Neuronal stem cell (in vitro differentiated cells): ENCODE data around the gene YAF2.

Experiments
- DNase-seq: peaks from one replicate; pipeline ENCODE4 v3.0.0-alpha.2; 2013; ENCODE audit warnings: low spot score
- H2AFZ ChIP-seq: one replicate; pipeline ENCODE4 v1.6.1; 2013; ENCODE audit warnings: mild to moderate bottlenecking, low read length, inconsistent platforms
- H2AK5ac ChIP-seq: 2 replicates; pipeline ENCODE4 v1.6.1; 2013; ENCODE audit warnings: low read depth, mild to moderate bottlenecking, inconsistent platforms, low read length, moderate library complexity, mixed read lengths
- H2BK120ac ChIP-seq: 2 replicates; pipeline ENCODE4 v1.6.1; 2013; ENCODE audit warnings: low read depth, mild to moderate bottlenecking, inconsistent platforms, low read length, moderate library complexity, mixed read lengths
- H2BK12ac ChIP-seq: one replicate; pipeline ENCODE4 v1.6.1; 2013; ENCODE audit warnings: low read length, inconsistent platforms
- H2BK15ac ChIP-seq: 2 replicates; pipeline ENCODE4 v1.6.1; 2013; ENCODE audit warnings: mild to moderate bottlenecking, low read length, inconsistent platforms, mixed read lengths
- H2BK5ac ChIP-seq: one replicate; pipeline ENCODE4 v1.6.1; 2013; ENCODE audit warnings: inconsistent platforms, mild to moderate bottlenecking, low read length, moderate library complexity
- H3K14ac ChIP-seq: one replicate; pipeline ENCODE4 v1.6.1; 2013; ENCODE audit warnings: low read length, inconsistent platforms
- H3K18ac ChIP-seq: 2 replicates; pipeline ENCODE4 v1.6.1; 2013; ENCODE audit warnings: low read length, inconsistent platforms
- H3K23ac ChIP-seq: 2 replicates; pipeline ENCODE4 v1.6.1; 2013; ENCODE audit warnings: low read depth, mild to moderate bottlenecking, mixed read lengths, low read length, inconsistent platforms; ENCODE audit not compliant: poor library complexity
- H3K27ac ChIP-seq: replicated peaks from 3 replicates; pipeline ENCODE4 v1.5.1; 2013; ENCODE audit warnings: low read length, inconsistent platforms
- H3K27me3 ChIP-seq, 3 experiments: 2 replicates each; pipeline ENCODE4 v1.6.1; 2013; ENCODE audit warnings: low read length in 3 of 3, mild to moderate bottlenecking in 2 of 3, inconsistent platforms in 1 of 3, low read depth in 1 of 3, mixed read lengths in 1 of 3, moderate library complexity in 1 of 3; ENCODE audit not compliant: control insufficient read depth in 3 of 3, insufficient read depth in 3 of 3
- H3K36me3 ChIP-seq, 2 donors: replicated peaks in 1 of 2; 2 replicates each; pipeline ENCODE4 v1.6.1; 2013; ENCODE audit warnings: low read length in 2 of 2; ENCODE audit not compliant: control insufficient read depth in 2 of 2, insufficient read depth in 2 of 2
- H3K4ac ChIP-seq: 2 replicates; pipeline ENCODE4 v1.6.1; 2013; ENCODE audit warnings: inconsistent platforms, mild to moderate bottlenecking, low read length, moderate library complexity
- H3K4me1 ChIP-seq, 2 donors: 1 replicate in 1 of 2; 2 replicates in 1 of 2; pipeline ENCODE4 v1.6.1; 2013; ENCODE audit warnings: low read length in 2 of 2, low read depth in 1 of 2; ENCODE audit not compliant: control insufficient read depth in 2 of 2, insufficient read depth in 1 of 2
- H3K4me2 ChIP-seq: one replicate; pipeline ENCODE4 v1.6.1; 2013; ENCODE audit warnings: mild to moderate bottlenecking, low read length, inconsistent platforms; ENCODE audit not compliant: insufficient read depth, poor library complexity, severe bottlenecking
- H3K4me3 ChIP-seq, 2 donors: 2 replicates each; pipeline ENCODE4 v1.5.1; 2013; ENCODE audit warnings: low read length in 2 of 2, mild to moderate bottlenecking in 2 of 2, inconsistent platforms in 1 of 2, moderate library complexity in 1 of 2
- H3K79me1 ChIP-seq: one replicate; pipeline ENCODE4 v1.6.1; 2013; ENCODE audit warnings: low read depth, mild to moderate bottlenecking, inconsistent platforms, low read length, moderate library complexity
- H3K9ac ChIP-seq: one replicate; pipeline ENCODE4 v1.6.1; 2013; ENCODE audit warnings: mild to moderate bottlenecking, low read depth, low read length, inconsistent platforms; ENCODE audit not compliant: poor library complexity
- H3K9me3 ChIP-seq, 2 donors: replicated peaks in 1 of 2; 2 replicates each; pipeline versions ENCODE3 to v1.6.1; 2013; ENCODE audit warnings: low read length in 2 of 2, mild to moderate bottlenecking in 2 of 2, inconsistent platforms in 1 of 2, low read depth in 1 of 2, mixed read lengths in 1 of 2, moderate library complexity in 1 of 2; ENCODE audit not compliant: control insufficient read depth in 2 of 2, insufficient read depth in 1 of 2
- H4K8ac ChIP-seq: one replicate; pipeline ENCODE4 v1.6.1; 2013; ENCODE audit warnings: low read depth, mild to moderate bottlenecking, inconsistent platforms, low read length, moderate library complexity
- H4K91ac ChIP-seq: one replicate; pipeline ENCODE4 v1.6.1; 2013; ENCODE audit warnings: low read length, low read depth, mild to moderate bottlenecking, inconsistent platforms; ENCODE audit not compliant: poor library complexity
- WGBS, 2 donors: extraction: QIAGEN DNeasy Blood & Tissue Kit; methylation state at CpG; one replicate each; pipeline ENCODE4 v1.1.7; 2013; ENCODE audit warnings: missing lambda C conversion rate in 2 of 2, mixed read lengths in 1 of 2; ENCODE audit not compliant: insufficient read length in 2 of 2, insufficient replicate concordance in 1 of 2; ENCODE audit errors: extremely low coverage in 2 of 2; 5-methylcytosine and 5-hydroxymethylcytosine counted together

YAF2 gene

GRCh38 chr12:42222724-42223123 is 15.3 kb downstream of the YAF2 start:
- WGBS, 2 donors: no CpG with 5 or more reads among the region's 1 CpG

GRCh38 chr12:42221726-42222125 is 16.3 kb downstream of the YAF2 start:
- Histone ChIP-seq H2BK5ac (no peak overlapping the region), H2AK5ac (no peak overlapping the region), H3K14ac (no peak overlapping the region), H3K23ac (no peak overlapping the region), H3K9me3 (peaks cover 0 to 15% of the 10 kb centered on the region in 2 donors), H3K4me2 (no peak overlapping the region), H2BK120ac (no peak overlapping the region), H3K36me3 (peaks cover 0 to 6% of the 10 kb centered on the region in 2 donors), H4K8ac (no peak overlapping the region), H3K27ac (no peak overlapping the region), H4K91ac (no peak overlapping the region), H3K18ac (no peak overlapping the region), H3K79me1 (no peaks in the 10 kb centered on the region), H3K4me1 (no peaks in the 10 kb centered on the region), H2AFZ (no peak overlapping the region), H3K9ac (no peak overlapping the region), H2BK12ac (no peak overlapping the region), H3K4ac (no peak overlapping the region), H3K4me3 (no peak overlapping the region), H2BK15ac (no peak overlapping the region), H3K27me3 (no peaks in the 10 kb centered on the region)
- WGBS, 2 donors: no CpG with 5 or more reads among the region's 2 CpGs
- no peak for DNase-seq

More at GRCh38 chr12:42222724-42223123, 15.3 kb downstream of the YAF2 start:
- no peak overlapping the region for H3K14ac ChIP-seq
- no peak overlapping the region for H3K9ac ChIP-seq
- H2BK12ac ChIP-seq: no peak overlapping the region
- H3K4me3 ChIP-seq: no peak overlapping the region
- H3K18ac ChIP-seq: no peak overlapping the region
- peaks cover 0 to 6% of the 10 kb centered on the region in 2 donors for H3K36me3 ChIP-seq
- no peaks in the 10 kb centered on the region for H3K79me1 ChIP-seq
- H4K91ac ChIP-seq: no peak overlapping the region
- H2AK5ac ChIP-seq: no peak overlapping the region
- no peak overlapping the region for H4K8ac ChIP-seq
- no peak overlapping the region for H3K4me2 ChIP-seq
- H3K4ac ChIP-seq: no peak overlapping the region
- H3K9me3 ChIP-seq: peaks cover 0 to 15% of the 10 kb centered on the region in 2 donors
- no peak overlapping the region for H3K23ac ChIP-seq
- H3K27me3 ChIP-seq: no peaks in the 10 kb centered on the region
- no peaks in the 10 kb centered on the region for H3K4me1 ChIP-seq
- H2BK5ac ChIP-seq: no peak overlapping the region
- H2BK120ac ChIP-seq: no peak overlapping the region
- H3K27ac ChIP-seq: no peak overlapping the region
- DNase-seq: no peak
- no peak overlapping the region for H2AFZ ChIP-seq
- no peak overlapping the region for H2BK15ac ChIP-seq

DNA sequence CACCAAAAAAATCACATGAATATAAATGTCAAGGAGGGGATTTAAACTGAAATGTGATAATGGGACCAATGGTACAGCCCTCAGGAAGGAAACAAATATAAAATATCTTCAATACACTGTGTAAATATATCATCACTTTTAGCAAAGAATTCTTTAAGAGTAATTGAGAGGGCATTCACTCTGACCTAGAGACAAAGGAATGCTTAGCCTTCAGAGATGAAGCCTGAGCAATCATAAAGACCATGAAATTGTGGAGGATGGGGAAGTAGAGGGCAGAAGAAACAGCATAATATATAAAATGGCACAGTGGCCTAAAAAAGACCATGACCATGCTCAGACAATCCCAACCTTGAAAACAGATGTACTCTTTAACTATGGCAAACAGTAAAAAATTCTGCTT is 20.4 kb downstream of the YAF2 start:
- Histone ChIP-seq H2AFZ (no peak overlapping the region), H3K9ac (no peak overlapping the region), H3K79me1 (no peaks in the 10 kb centered on the region), H3K4me2 (no peak overlapping the region), H4K91ac (no peak overlapping the region), H3K27ac (no peak overlapping the region), H3K4me3 (no peak overlapping the region), H3K36me3 (no peaks in the 10 kb centered on the region), H2BK15ac (no peak overlapping the region), H3K4me1 (peaks cover 0 to 5% of the 10 kb centered on the region in 2 donors), H2AK5ac (no peak overlapping the region), H3K4ac (no peak overlapping the region), H3K9me3 (no peaks in the 10 kb centered on the region), H3K18ac (no peak overlapping the region), H4K8ac (no peak overlapping the region), H3K27me3 (no peaks in the 10 kb centered on the region), H2BK120ac (no peak overlapping the region), H2BK5ac (no peak overlapping the region), H3K14ac (no peak overlapping the region), H3K23ac (no peak overlapping the region), H2BK12ac (no peak overlapping the region)
- DNase-seq: no peak

DNA sequence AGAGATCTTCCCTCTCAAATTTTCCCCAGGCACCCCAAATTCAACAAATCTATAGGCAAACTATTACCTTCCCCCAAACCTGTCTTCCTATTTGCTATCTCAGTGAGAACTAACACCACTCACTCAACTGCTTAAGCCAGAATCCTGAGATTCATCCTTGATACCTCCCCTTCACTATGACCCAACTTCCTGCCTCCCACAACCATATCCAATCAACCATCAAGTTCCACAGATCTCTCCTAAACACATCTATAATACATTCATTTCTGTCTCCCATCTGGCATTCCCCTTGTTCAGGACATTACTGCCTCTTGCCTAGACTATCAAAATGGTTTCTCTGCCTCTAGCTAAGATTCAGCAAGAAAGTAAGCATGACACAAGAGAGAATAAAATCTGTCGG is 21.3 kb downstream of the YAF2 start:
- H3K23ac ChIP-seq: no peak overlapping the region
- H3K14ac ChIP-seq: no peak overlapping the region
- H3K4me2 ChIP-seq: no peak overlapping the region
- H3K79me1 ChIP-seq: no peaks in the 10 kb centered on the region
- peaks cover 0 to 5% of the 10 kb centered on the region in 2 donors for H3K4me1 ChIP-seq
- no peak overlapping the region for H3K9ac ChIP-seq
- no peak overlapping the region for H2BK15ac ChIP-seq
- H3K36me3 ChIP-seq: no peaks in the 10 kb centered on the region
- H2BK12ac ChIP-seq: no peak overlapping the region
- no peaks in the 10 kb centered on the region for H3K9me3 ChIP-seq
- no peak overlapping the region for H2BK5ac ChIP-seq
- H4K91ac ChIP-seq: no peak overlapping the region
- H3K27ac ChIP-seq: no peak overlapping the region
- no peak overlapping the region for H3K4me3 ChIP-seq
- H3K18ac ChIP-seq: no peak overlapping the region
- no peak overlapping the region for H3K4ac ChIP-seq
- no peaks in the 10 kb centered on the region for H3K27me3 ChIP-seq
- no peak overlapping the region for H2BK120ac ChIP-seq
- H2AK5ac ChIP-seq: no peak overlapping the region
- no peak overlapping the region for H4K8ac ChIP-seq
- DNase-seq: no peak
- H2AFZ ChIP-seq: no peak overlapping the region
- WGBS, 2 donors: no CpG with 5 or more reads among the region's 1 CpG
